Stimulated activated naive CD8-positive, alpha-beta T cell treated with anti-CD3 and anti-CD28 coated beads, Interleukin-15, Interleukin-2, amounts not matched to agents 100 ng/mL and 50 ng/mL, for 24 hours (primary cell): ENCODE results near the gene IPO13.

ENCODE experiments used
- H3K27ac Mint-ChIP-seq: one replicate; pipeline ENCODE4 v1.8.0; 2021; ENCODE audit warnings: mild to moderate bottlenecking, mixed read lengths
- H3K27me3 Mint-ChIP-seq: one replicate; pipeline ENCODE4 v1.8.0; 2021; ENCODE audit warnings: mixed read lengths
- H3K36me3 Mint-ChIP-seq: one replicate; pipeline ENCODE4 v1.8.0; 2021; ENCODE audit warnings: low read depth, mixed read lengths
- H3K4me1 Mint-ChIP-seq: one replicate; pipeline ENCODE4 v1.8.0; 2021; ENCODE audit warnings: low read depth, mixed read lengths
- H3K4me3 Mint-ChIP-seq: one replicate; pipeline ENCODE4 v1.8.0; 2021; ENCODE audit warnings: mild to moderate bottlenecking, mixed read lengths
- H3K9me3 Mint-ChIP-seq: one replicate; pipeline ENCODE4 v1.8.0; 2021; ENCODE audit warnings: mixed read lengths

Gene IPO13

DNA sequence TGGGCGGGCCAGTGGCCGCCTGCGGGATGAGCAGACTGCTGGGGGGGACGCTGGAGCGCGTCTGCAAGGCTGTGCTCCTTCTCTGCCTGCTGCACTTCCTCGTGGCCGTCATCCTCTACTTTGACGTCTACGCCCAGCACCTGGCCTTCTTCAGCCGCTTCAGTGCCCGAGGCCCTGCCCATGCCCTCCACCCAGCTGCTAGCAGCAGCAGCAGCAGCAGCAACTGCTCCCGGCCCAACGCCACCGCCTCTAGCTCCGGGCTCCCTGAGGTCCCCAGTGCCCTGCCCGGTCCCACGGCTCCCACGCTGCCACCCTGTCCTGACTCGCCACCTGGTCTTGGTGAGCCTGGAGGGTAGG is 34.4 kb downstream of the IPO13 start:
- Mint-ChIP-seq H3K27me3 (no peaks in the 10 kb centered on the region), H3K9me3 (no peaks in the 10 kb centered on the region), H3K4me3 (peak overlapping the region; percentile 93), H3K27ac (no peak overlapping the region), H3K36me3 (peaks cover 44% of the 10 kb centered on the region), H3K4me1 (peaks cover 36% of the 10 kb centered on the region)

DNA sequence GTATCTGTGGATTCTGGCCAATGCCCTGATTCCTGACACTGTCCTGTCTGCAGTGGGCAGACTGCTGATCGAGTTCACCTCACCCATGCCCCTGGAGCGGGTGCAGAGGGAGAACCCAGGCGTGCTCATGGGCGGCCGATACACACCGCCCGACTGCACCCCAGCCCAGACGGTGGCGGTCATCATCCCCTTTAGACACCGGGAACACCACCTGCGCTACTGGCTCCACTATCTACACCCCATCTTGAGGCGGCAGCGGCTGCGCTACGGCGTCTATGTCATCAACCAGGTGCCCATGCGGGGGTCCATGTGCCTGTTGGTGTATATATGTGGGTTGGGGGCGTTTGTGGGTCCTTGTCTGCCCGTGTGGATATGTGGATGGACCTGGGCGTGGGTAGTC is 34.9 kb downstream of the IPO13 start:
- Mint-ChIP-seq H3K27me3 (no peaks in the 10 kb centered on the region), H3K27ac (no peak overlapping the region), H3K36me3 (peaks cover 38% of the 10 kb centered on the region), H3K4me1 (peaks cover 31% of the 10 kb centered on the region), H3K4me3 (no peak overlapping the region), H3K9me3 (no peaks in the 10 kb centered on the region)

DNA sequence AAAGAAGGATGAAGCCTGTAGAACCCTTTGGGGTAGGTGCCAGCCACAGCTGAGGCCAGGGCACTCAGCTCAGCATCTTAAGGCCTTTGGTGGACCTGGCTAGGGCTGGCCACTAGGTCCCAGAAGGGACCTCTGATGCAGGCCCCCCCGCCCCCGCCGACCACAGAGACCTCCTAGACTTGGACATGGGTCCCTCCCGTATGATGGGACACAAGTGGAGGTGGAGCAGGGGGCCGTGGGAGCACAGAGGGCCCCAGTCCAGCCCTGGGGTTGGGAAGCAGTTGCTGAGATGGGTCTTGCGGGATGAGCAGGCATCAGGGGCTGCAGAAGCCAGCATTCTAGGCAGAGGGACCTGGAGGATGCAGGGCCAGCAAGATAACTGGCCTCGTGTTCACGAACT is 35.5 kb downstream of the IPO13 start:
- H3K9me3 Mint-ChIP-seq = no peaks in the 10 kb centered on the region
- peaks cover 25% of the 10 kb centered on the region for H3K4me1 Mint-ChIP-seq
- H3K27ac Mint-ChIP-seq = no peak overlapping the region
- H3K27me3 Mint-ChIP-seq = no peaks in the 10 kb centered on the region
- H3K36me3 Mint-ChIP-seq = peaks cover 32% of the 10 kb centered on the region
- no peak overlapping the region for H3K4me3 Mint-ChIP-seq

DNA sequence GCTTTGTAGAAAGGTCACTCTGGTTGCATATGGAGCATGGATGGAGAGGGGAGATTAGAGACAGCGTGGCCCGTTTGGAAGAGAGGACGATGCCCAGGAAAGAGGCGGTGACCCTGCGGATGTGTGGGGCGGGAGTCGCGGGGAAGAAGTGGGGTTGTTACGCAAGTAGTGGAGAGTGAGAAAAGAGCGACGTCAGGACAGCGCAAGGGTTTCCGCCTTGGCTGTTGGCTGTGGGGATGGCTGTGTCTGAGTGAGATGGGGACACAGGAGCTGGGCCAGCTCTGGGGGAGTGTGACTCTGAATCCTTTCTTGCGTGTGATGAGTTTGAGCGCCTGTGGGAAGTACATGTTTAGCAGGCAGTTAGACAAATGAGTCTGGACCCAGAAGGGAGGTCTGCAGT is 36.1 kb downstream of the IPO13 start:
- no peak overlapping the region for H3K27ac Mint-ChIP-seq

DNA sequence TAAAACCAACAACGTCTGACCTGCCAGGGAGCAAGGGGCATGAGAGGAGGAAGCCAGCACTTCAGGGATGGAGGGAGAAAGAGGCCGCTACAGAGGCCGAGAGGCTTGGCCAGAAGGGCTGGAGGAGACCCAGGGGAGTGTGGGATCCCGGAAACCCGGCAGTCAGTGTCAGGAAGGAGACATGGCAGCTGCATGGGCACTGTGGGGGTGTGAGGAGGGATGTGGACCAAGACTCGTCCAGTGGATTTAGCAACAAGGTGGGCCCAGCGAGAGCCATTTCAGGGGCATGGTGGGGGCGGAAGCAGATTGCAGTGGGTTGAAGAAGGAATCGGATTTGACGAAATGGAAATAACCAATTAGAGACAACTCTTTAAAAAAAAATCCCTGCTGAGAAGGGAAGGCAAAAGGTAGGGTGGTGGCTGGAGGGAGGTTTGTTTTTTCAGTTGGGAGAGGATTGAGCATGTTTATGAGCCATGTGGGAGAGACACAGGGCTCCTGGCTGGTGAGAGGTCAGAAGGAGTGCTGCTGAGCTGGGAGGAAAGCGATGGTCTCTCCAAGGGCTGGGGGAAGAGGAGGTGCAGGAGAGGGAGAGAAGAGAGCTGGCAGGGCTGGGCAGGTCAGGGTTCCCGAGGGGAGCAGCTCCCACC is 36.6 kb downstream of the IPO13 start:
- Mint-ChIP-seq H3K4me3 (no peak overlapping the region), H3K36me3 (peaks cover 21% of the 10 kb centered on the region), H3K9me3 (no peaks in the 10 kb centered on the region), H3K4me1 (peaks cover 13% of the 10 kb centered on the region), H3K27me3 (no peaks in the 10 kb centered on the region), H3K27ac (no peak overlapping the region)

More for the DNA sequence above, 36.1 kb downstream of the IPO13 start:
- no peaks in the 10 kb centered on the region for H3K27me3 Mint-ChIP-seq
- H3K36me3 Mint-ChIP-seq = peaks cover 27% of the 10 kb centered on the region
- H3K4me1 Mint-ChIP-seq = peaks cover 19% of the 10 kb centered on the region
- no peaks in the 10 kb centered on the region for H3K9me3 Mint-ChIP-seq
- H3K4me3 Mint-ChIP-seq = no peak overlapping the region

DNA sequence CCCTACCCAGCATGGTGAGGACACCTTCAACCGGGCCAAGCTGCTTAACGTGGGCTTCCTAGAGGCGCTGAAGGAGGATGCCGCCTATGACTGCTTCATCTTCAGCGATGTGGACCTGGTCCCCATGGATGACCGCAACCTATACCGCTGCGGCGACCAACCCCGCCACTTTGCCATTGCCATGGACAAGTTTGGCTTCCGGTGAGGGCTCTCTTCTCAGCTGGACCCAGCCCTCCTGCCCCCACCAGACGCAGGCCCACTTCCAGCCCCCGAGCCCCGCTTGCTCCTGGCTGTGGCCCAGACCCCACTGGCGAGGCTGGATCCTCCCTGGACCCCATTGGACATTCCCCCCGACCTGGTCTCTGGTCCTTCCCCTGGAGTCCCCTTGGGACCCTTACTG is 38.1 kb downstream of the IPO13 start:
- Mint-ChIP-seq H3K27ac (no peak overlapping the region), H3K36me3 (peaks cover 17% of the 10 kb centered on the region), H3K4me3 (no peak overlapping the region), H3K9me3 (no peaks in the 10 kb centered on the region), H3K4me1 (peaks cover 8% of the 10 kb centered on the region), H3K27me3 (no peaks in the 10 kb centered on the region)

DNA sequence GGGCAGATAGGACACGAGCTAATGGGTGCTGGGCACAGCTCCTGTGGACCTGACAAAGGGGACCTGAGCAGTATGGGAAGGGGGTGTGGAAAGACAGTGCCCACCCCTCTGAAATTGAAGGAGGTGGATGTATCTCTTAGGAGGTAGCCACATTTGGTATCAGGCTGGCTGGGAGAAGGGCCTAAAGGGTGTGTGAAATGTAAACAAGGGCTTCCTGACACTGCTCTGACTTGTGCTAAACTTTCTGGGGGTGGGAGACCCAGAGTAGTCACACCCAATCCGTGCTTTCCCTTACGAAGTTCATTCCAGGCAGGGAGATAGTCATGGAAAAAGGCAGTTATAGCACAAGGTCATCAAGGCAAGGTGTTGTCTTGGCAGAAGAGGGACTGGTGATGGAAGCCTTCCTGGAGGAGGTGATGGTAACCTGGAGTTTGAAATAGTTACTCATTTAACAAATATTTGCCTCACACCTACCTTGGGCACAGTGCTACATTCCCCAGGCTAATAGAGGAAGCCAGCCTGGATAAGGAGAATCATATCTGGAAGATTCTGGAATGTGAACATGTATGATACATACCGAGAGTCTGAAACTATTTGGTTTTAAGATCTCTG is 39.3 kb downstream of the IPO13 start:
- no peak overlapping the region for H3K27ac Mint-ChIP-seq

DNA sequence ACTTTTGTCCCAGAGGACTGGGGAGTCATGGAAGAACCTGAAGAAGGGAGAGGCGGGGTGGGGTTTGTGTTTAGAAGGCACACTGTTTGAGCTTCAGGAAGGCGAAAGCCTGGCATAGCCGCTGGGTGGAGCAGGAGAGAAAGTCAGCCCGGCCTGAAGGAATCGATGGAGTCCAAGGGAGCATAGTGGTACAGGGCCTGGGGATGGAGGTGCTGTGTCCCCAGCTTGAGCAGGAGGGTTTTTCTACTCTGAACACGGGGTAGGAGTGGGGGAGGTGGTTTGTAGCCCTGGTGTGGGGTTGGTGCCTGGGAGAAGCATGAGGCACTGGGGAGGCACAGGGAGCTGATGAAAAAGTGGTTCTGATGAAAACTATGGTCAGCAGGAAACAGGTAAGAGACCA is 40.0 kb downstream of the IPO13 start:
- Mint-ChIP-seq H3K27ac (no peak overlapping the region), H3K9me3 (no peaks in the 10 kb centered on the region), H3K4me3 (no peak overlapping the region), H3K27me3 (no peaks in the 10 kb centered on the region), H3K4me1 (peaks cover 5% of the 10 kb centered on the region), H3K36me3 (peaks cover 12% of the 10 kb centered on the region)

More for the DNA sequence above, 39.3 kb downstream of the IPO13 start:
- Mint-ChIP-seq H3K4me1 (peaks cover 3% of the 10 kb centered on the region), H3K4me3 (no peak overlapping the region), H3K9me3 (no peaks in the 10 kb centered on the region), H3K36me3 (peaks cover 12% of the 10 kb centered on the region), H3K27me3 (no peaks in the 10 kb centered on the region)

DNA sequence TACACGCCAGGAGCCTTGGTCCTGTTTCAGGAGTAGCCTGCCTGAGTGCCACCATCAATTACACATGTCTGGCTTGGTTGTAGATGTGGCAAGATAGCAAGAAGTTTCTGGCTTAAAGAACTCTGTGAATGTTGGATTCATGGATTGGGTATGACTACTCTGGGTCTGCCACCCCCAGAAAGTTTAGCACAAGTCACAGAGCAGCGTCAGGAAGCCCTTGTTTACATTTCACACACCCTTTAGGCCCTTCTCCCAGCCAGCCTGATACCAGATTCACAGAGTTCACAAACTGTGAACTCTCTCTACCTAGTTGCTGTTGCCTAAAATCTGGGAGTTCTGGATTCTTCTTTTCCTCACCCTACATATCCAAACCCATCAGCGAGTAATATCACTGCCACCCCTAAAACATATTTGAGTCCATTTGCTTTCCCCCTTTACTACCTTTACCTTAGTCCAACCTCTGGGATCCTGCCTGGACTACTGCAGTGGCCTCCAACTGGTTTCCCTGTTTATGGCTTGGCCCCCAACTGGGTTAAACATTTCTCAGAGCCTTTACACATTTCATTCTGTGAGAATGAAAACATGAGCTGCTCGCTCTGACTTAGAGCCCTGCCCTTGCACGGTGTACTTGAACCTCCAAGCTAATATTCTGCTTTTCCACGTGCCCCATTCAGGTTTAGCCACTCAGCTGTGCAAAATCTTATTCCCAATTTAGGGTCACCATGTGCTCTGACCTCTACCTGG is 40.6 kb downstream of the IPO13 start:
- Mint-ChIP-seq H3K4me3 (no peak overlapping the region), H3K4me1 (peaks cover 8% of the 10 kb centered on the region), H3K27ac (no peak overlapping the region), H3K36me3 (peaks cover 12% of the 10 kb centered on the region), H3K9me3 (no peaks in the 10 kb centered on the region), H3K27me3 (no peaks in the 10 kb centered on the region)

DNA sequence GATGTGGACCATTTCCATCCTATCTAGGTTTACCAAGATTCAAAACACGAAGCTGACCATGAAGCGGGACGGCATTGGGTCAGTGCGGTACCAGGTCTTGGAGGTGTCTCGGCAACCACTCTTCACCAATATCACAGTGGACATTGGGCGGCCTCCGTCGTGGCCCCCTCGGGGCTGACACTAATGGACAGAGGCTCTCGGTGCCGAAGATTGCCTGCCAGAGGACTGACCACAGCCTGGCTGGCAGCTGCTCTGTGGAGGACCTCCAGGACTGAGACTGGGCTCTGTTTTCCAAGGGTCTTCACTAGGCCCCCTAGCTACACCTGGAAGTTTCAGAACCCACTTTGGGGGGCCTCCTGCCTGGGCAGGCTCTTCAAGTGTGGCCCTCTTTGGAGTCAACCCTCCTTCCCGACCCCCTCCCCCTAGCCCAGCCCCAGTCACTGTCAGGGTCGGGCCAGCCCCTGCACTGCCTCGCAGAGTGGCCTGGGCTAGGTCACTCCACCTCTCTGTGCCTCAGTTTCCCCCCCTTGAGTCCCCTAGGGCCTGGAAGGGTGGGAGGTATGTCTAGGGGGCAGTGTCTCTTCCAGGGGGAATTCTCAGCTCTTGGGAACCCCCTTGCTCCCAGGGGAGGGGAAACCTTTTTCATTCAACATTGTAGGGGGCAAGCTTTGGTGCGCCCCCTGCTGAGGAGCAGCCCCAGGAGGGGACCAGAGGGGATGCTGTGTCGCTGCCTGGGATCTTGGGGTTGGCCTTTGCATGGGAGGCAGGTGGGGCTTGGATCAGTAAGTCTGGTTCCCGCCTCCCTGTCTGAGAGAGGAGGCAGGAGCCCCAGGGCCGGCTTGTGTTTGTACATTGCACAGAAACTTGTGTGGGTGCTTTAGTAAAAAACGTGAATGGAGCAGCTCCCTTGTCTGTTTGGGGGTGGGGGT is 43.8 kb downstream of the IPO13 start:
- Mint-ChIP-seq H3K4me1 (peaks cover 13% of the 10 kb centered on the region), H3K36me3 (no peaks in the 10 kb centered on the region), H3K27ac (no peak overlapping the region), H3K9me3 (no peaks in the 10 kb centered on the region), H3K4me3 (peak overlapping the region; percentile 85), H3K27me3 (no peaks in the 10 kb centered on the region)

DNA sequence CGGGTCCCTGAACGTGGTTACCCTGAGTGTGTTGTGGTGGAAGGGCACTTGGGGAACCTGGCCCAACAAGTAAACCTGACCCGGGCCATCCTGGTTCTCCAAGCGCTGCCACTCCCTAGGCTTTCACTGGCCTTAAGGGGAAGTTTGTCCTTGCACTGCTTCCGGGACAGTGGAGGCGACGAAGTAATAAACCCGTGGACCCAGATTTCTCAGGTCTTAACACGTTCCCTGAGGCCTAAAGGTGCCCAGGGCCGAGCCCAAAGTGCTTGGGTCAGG is 44.4 kb downstream of the IPO13 start:
- Mint-ChIP-seq H3K36me3 (no peaks in the 10 kb centered on the region), H3K4me3 (peak overlapping the region; percentile 85), H3K4me1 (peaks cover 13% of the 10 kb centered on the region), H3K27ac (no peak overlapping the region), H3K9me3 (no peaks in the 10 kb centered on the region), H3K27me3 (no peaks in the 10 kb centered on the region)

DNA sequence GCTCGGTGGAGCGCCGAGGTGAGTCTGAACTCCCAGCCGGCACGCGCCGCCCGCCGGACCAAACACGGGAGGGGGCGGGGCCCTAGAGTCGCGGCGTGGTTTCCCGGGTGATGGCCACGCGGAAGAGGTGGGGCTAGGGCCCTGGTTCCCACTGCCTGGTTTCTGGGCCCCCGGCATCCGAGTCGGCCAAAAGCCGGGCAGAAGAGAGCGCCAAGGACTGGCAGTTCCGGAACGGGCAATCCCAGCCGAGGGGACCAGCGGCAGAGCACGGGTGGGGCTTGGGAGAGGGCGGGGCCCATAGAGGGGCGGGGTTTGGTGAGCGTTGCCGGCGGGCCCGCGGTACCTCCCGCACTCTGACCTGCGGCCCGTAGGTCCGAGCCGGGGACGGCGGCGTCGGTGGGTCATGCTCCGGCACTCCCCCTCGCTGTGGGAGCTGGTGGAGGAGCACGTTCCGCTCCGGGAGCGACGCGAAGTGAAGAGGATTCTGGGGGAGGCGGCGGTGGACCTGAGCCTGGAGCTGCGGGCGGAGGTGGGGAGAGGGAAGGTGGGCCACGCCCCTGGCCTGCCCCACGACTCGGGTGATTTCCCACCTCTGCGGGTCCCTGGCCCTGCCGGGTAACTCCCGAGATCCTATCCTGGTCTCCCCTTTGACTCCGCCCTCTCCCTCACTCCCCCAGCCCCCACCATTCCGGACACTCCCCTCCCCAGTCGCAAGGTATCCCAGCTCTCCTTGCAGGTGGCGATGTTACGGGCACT is 44.9 kb downstream of the IPO13 start, which contains the start of gene CCDC24:
Gene CCDC24 (plus strand): TSS at position 124 of the 756 bp plus-strand sequence. CDS start 280 bp downstream, at position 404.
- H3K27me3 Mint-ChIP-seq = no peaks in the 10 kb centered on the region
- peak within 1 kb of the TSS; percentile 63 for H3K27ac Mint-ChIP-seq
- peaks cover 13% of the 10 kb centered on the region for H3K4me1 Mint-ChIP-seq

DNA sequence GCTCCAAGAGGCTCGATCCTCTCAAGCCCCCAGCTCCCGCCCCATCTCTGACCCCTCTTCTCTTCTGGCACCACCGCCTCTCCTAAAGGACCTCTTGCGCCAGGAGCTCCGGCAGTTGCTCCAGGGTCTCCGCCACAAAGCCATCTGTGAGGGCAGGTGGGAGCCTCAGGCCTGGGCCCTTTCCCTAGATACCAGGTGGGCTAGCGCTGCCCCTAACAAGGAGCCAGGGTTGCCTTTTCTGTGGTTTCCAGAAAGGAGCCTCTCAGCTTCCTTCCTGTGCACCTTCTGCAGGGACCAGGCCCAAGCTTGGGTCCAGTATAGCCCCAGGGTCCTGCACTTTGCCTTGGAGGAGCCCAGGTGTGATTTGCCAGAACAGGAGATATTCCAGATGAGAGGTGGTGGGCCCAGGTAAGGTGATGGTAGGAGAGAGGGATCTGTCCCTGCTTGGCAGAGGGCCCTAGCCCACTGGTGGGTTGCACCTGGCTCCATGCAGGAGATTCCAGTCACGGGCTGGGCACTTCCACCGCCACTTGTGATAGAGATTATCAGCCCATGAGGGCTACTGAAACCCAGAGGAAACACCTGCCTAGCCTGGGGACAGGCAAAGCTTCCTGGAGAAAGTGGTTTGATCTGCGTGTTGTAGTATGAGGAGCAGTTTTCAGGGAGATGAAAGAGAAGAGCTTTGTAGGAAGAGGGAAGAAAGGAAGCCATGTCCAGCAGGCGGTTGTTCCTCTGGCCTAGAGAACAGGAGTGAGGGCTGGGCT is 45.7 kb downstream of the IPO13 start:
- Mint-ChIP-seq H3K4me3 (peak overlapping the region; percentile 85), H3K9me3 (no peaks in the 10 kb centered on the region), H3K4me1 (peaks cover 13% of the 10 kb centered on the region), H3K36me3 (no peaks in the 10 kb centered on the region), H3K27me3 (no peaks in the 10 kb centered on the region), H3K27ac (no peak overlapping the region)

More for the DNA sequence above, 44.9 kb downstream of the IPO13 start, which contains the start of gene CCDC24:
- no peaks in the 10 kb centered on the region for H3K36me3 Mint-ChIP-seq
- H3K4me3 Mint-ChIP-seq = peak within 1 kb of the TSS; percentile 85
- no peaks in the 10 kb centered on the region for H3K9me3 Mint-ChIP-seq
